K562 (cell line): ENCODE results near the gene GPT2. TPM values are rescaled to one million over a fixed set of nuclear protein-coding genes. Genes with fewer than 3 reads are reported as not detected.

Source experiments
- CBX8 ChIP-seq: fragments of 200-600 bp; sonication (generic); IDR thresholded peaks from 2 replicates; pipeline ENCODE4 v1.6.1; 2012; ENCODE audit warnings: borderline replicate concordance, mixed run types, low read depth, mild to moderate bottlenecking, moderate library complexity, mixed read lengths, low read length, control low read depth, inconsistent platforms; ENCODE audit not compliant: poor library complexity, severe bottlenecking; ENCODE audit errors: extremely low read depth
- DNMT1 ChIP-seq: fragments of 450-650 bp; IDR thresholded peaks from 2 replicates; pipeline ENCODE4 v1.6.1; 2016; ENCODE audit warnings: antibody characterized with exemption, mild to moderate bottlenecking
- NCOR1 ChIP-seq: fragments of 450-650 bp; IDR thresholded peaks from 2 replicates; pipeline ENCODE4 v1.6.1; 2016; ENCODE audit warnings: mild to moderate bottlenecking, moderate library complexity
- SMAD1 ChIP-seq: fragments of 150-350 bp; IDR thresholded peaks from 2 replicates; pipeline ENCODE4 v1.6.1; 2014; ENCODE audit warnings: low read length, low read depth; ENCODE audit not compliant: partially characterized antibody
- YBX1 ChIP-seq: fragments of 450-650 bp; IDR thresholded peaks from 2 replicates; pipeline ENCODE4 v1.7.1; 2016; ENCODE audit warnings: mild to moderate bottlenecking
- ZNF224 ChIP-seq: sonication (generic); formaldehyde crosslinking; IDR thresholded peaks from 2 replicates; pipeline ENCODE4 v1.8.0; 2022; ENCODE audit warnings: mild to moderate bottlenecking, missing genetic modification reagents
- ZNF318 ChIP-seq, 2 experiments: fragments of 450-650 bp; IDR thresholded peaks; 2 replicates each; pipeline ENCODE4 v1.6.1; 2016; ENCODE audit warnings: mild to moderate bottlenecking in 2 of 2, borderline replicate concordance in 1 of 2, low read depth in 1 of 2, moderate library complexity in 1 of 2
- polyA plus RNA-seq, 8 experiments: library from polyadenylated mRNA; depleted of rRNA in 4 of 8; stranded (reverse) in 5 of 8; unstranded in 3 of 8; fragments of >200 nt; fragmentation: Nextera tagmentation in 2 of 8; fragmentation: Illumina TruSeq in 1 of 8; extraction: Ambion mirVana in 2 of 8; extraction: Trizol in 1 of 8; gene quantifications; 2 replicates each; pipeline versions ENCODE4 v1.2.1 to v1.2.3, GENCODE V29; 2011 to 2014; ENCODE audit warnings: inconsistent platforms in 1 of 8, missing spikeins in 1 of 8
- total RNA-seq, 7 experiments: library from RNA; depleted of rRNA in 6 of 7; stranded (reverse); fragments of >200 nt in 6 of 7; fragmentation: Illumina TruSeq in 2 of 7; extraction: Trizol in 2 of 7; gene quantifications; 2 replicates each; pipeline versions ENCODE4 v1.2.1 to v1.2.3, GENCODE V29; 2011 to 2021; ENCODE audit warnings: low replicate concordance in 1 of 7
- TF ChIP-seq, protein P1 (sequence below): fragments of 250-450 bp; sonication (Bioruptor Pico); IDR thresholded peaks from 2 replicates; pipeline ENCODE4 v1.5.0; 2021; ENCODE audit warnings: mild to moderate bottlenecking, moderate library complexity

The GPT2 gene
- total and polyA plus RNA-seq, 9 of the 15 experiments (the other 6 are each of a cell fraction or from before 2014, with no cell fraction given) = 0.79 to 14.4 (median 5.8) TPM

DNA sequence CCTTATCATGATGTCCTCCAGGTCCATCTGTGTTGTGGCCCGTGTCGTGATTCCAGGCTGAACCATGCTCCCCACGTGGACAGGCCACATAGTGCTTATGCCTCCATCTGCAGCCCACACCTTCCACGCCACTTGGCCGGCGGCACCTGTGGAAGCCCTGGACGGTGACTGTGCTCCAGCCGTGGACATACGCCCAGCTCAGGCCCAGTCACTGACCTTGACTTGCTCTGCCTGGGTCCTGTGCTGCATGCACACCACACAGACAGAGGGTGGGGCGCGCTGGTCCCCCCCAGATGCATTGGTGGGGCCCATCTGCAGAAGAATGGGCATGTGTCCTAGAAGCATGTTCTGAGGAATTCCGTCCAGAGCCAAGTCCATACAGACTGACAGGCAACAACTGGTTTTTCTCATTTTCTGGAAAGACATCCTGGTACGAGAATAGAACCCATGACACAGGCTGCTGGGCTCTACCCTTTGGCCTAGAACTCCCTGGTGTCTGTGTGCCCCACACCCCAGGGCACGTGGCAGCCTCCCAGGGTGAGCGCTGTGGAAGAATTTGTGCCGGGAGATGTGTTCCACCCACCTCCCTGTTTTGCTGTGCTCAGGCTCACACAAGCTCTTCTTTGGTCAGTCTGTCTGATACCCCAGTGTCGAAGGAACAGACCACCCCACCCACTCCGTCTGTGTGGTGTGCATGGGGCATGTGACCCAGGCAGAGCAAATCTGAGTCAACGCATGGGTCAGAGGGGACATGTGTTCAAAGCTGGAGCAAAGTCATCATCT lies 39.5 kb downstream of the GPT2 start (continued):
- TF ChIP-seq ZNF318 (IDR thresholded peaks at IDR 0.05; ENCODE audit: borderline replicate concordance in 1 of 2, low read depth in 1 of 2) (no peak), NCOR1 (no peak), YBX1 (no peak), ZNF224 (no peak), DNMT1 (no peak), SMAD1 (no peak), CBX8 (no peak)
- TF ChIP-seq, protein P1, sequence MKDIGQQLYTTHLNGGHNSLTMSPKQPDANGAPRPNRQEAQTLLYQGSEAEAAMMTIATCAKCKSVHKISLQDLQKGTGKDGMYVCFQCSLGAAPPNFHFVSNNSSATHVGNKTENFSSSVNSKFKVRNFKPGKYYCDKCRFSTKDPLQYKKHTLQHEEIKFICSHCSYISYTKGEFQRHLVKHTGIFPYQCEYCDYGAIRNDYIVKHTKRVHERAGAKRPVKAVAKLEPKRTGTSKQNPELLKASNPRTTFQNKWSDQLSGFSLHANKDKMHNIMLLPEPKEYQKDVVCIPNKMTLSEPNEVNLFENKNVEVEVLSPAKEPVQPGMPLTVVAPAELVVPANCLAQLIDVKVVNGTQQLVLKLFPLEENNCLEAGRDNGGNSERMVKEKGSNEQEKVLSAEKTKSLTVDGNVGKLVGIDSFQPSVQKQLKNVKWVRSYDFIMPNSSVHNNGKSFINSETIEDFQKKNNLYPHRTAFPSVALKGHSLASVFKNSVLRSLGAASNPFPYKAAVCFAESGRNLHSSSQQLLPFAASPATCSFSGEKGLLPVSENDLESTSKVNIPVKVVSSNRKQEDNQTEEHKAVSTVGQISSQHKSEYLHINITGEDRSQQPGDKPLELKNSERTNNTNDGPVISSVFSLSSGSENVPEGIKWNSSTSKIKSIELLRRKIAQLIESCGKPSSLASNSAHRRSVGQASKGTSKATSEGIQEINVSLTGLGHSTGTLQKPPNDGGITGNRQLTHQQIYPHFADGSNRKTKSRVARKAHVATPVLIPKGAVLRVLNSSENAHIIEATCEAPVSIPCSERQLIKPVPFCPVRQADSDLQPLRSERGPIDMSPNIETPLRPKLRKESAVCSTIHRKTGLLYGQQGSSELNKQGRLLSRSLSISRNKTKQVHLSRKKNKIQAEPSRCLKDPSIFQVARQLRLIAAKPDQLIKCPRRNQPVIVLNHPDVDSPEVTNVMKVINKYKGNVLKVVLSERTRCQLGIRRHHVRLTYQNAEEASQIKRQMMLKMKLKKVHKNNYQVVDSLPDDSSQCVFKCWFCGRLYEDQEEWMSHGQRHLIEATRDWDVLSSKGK = no peak
- TF ChIP-seq, all 486 proteins: peak for 0
